HCT116 (cell line): ENCODE results near the gene F2RL1. TPM values are rescaled to one million over a fixed set of nuclear protein-coding genes. Genes with fewer than 3 reads are reported as not detected.

Source experiments
- ATAC-seq: fragments of 200-7000 bp; cut with Tn5 transposase; 2 replicates; pipeline ENCODE4 v1.9.1; 2020; ENCODE audit warnings: mild to moderate bottlenecking, moderate library complexity
- BruUV-seq: library from RNA; stranded (reverse); fragments of 400-500 nt; replicated peaks from 2 replicates; lab custom pipeline; 2021; lab: Mats Ljungman, UMichigan
- CTCF ChIA-PET: fragments of 300-600 bp; sonication (Branson Sonifier 250); formaldehyde crosslinking; loops from one replicate; lab custom pipeline; 2021; ENCODE audit warnings: antibody characterized with exemption; lab: Charles Lee
- POLR2A ChIA-PET: fragments of 300-600, 350-600 bp; sonication (Branson Sonifier 250); formaldehyde crosslinking; loops from one replicate; lab custom pipeline; 2021; ENCODE audit warnings: antibody characterized with exemption; lab: Charles Lee
- RAD21 ChIA-PET, 2 experiments: fragments of 300-600 bp; sonication (Branson Sonifier 250); formaldehyde crosslinking; loops; one replicate each; lab custom pipeline; 2023; ENCODE audit warnings: low total read pairs in 2 of 2; ENCODE audit not compliant: uncharacterized antibody in 2 of 2, unreplicated experiment in 2 of 2, low non-redundant PET in 1 of 2; lab: Charles Lee
- DNase-seq: peaks from one replicate; pipeline ENCODE4 v3.0.0-alpha.2; 2010; ENCODE audit warnings: low read depth, low spot score
- H2AFZ ChIP-seq: fragments of 200-600 bp; shearing (Covaris generic), sonication (generic); 2 replicates; pipeline ENCODE4 v1.6.1; 2017; ENCODE audit warnings: low read depth, mixed run types, mixed read lengths, antibody characterized with exemption, low read length; ENCODE audit not compliant: poor library complexity, severe bottlenecking
- H3K27ac ChIP-seq: 2 replicates; pipeline ENCODE4 v1.5.1; 2012; ENCODE audit warnings: low read depth, low read length
- H3K27me3 ChIP-seq: fragments of 200-600 bp; sonication (generic); 2 replicates; pipeline ENCODE4 v1.6.1; 2016; ENCODE audit warnings: mixed run types, low read length, mixed read lengths; ENCODE audit not compliant: insufficient read depth
- H3K36me3 ChIP-seq, 2 experiments: fragments of 200-500 bp in 1 of 2; fragments of 200-600 bp in 1 of 2; sonication (Bioruptor generic) in 1 of 2; sonication (generic) in 1 of 2; 2 replicates each; pipeline versions ENCODE4 v1.5.1 to v1.6.1; 2014 to 2016; ENCODE audit warnings: low read length in 2 of 2, inconsistent platforms in 1 of 2, mixed read lengths in 1 of 2, mixed run types in 1 of 2; ENCODE audit not compliant: insufficient read depth in 2 of 2, control insufficient read depth in 1 of 2
- H3K4me1 ChIP-seq, 2 experiments: fragments of 200-600 bp in 1 of 2; sonication (generic) in 1 of 2; 2 replicates each; pipeline versions ENCODE4 v1.5.1 to v1.6.1; 2012 to 2017; ENCODE audit warnings: low read length in 2 of 2, inconsistent platforms in 1 of 2, mild to moderate bottlenecking in 1 of 2, mixed read lengths in 1 of 2, mixed run types in 1 of 2, moderate library complexity in 1 of 2; ENCODE audit not compliant: insufficient read depth in 2 of 2, control insufficient read depth in 1 of 2
- H3K4me2 ChIP-seq: fragments of 200-600 bp; sonication (generic); 2 replicates; pipeline ENCODE4 v1.6.1; 2017; ENCODE audit warnings: mixed run types, low read length, mixed read lengths
- H3K4me3 ChIP-seq, 2 experiments: fragments of 200-600 bp in 1 of 2; sonication (generic) in 1 of 2; replicated peaks in 1 of 2; 2 replicates each; pipeline ENCODE4 v1.5.1; 2011 to 2016; ENCODE audit warnings: low read length in 2 of 2, control low read depth in 1 of 2, low read depth in 1 of 2, mild to moderate bottlenecking in 1 of 2, mixed read lengths in 1 of 2, mixed run types in 1 of 2
- H3K79me2 ChIP-seq: fragments of 200-600 bp; sonication (generic); 2 replicates; pipeline ENCODE4 v1.6.1; 2017; ENCODE audit warnings: mild to moderate bottlenecking, mixed run types, low read length, moderate library complexity, mixed read lengths; ENCODE audit not compliant: insufficient read depth
- H3K9ac ChIP-seq: fragments of 200-600 bp; sonication (generic); 2 replicates; pipeline ENCODE4 v1.6.1; 2016; ENCODE audit warnings: low read length, mixed read lengths
- H3K9me2 ChIP-seq: fragments of 200-600 bp; sonication (generic), shearing (Covaris generic); 2 replicates; pipeline ENCODE4 v1.6.1; 2017; ENCODE audit warnings: mixed run types, mild to moderate bottlenecking, moderate library complexity; ENCODE audit not compliant: insufficient read depth
- H3K9me3 ChIP-seq, 2 experiments: fragments of 200-500 bp in 1 of 2; fragments of 200-600 bp in 1 of 2; sonication (Bioruptor generic) in 1 of 2; sonication (generic) in 1 of 2; 2 replicates each; pipeline ENCODE4 v1.6.1; 2014 to 2017; ENCODE audit warnings: low read length in 2 of 2, mixed read lengths in 2 of 2, inconsistent platforms in 1 of 2, low read depth in 1 of 2, mild to moderate bottlenecking in 1 of 2, mixed run types in 1 of 2, moderate library complexity in 1 of 2; ENCODE audit not compliant: control insufficient read depth in 1 of 2, insufficient read depth in 1 of 2
- H4K20me1 ChIP-seq: fragments of 200-600 bp; sonication (generic), shearing (Covaris generic); 2 replicates; pipeline ENCODE4 v1.6.1; 2017; ENCODE audit warnings: mixed run types, mild to moderate bottlenecking, moderate library complexity; ENCODE audit not compliant: insufficient read depth
- JUND ChIP-seq: IDR thresholded peaks from 2 replicates; pipeline ENCODE4 v1.6.1; 2012
- RAD21 ChIP-seq: IDR thresholded peaks from 2 replicates; pipeline ENCODE4 v1.6.1; 2012; ENCODE audit warnings: low read depth, mild to moderate bottlenecking
- SIN3A ChIP-seq: IDR thresholded peaks from 2 replicates; pipeline ENCODE4 v1.6.1; 2012; ENCODE audit warnings: low read depth
- ZFX ChIP-seq: fragments of 450-650 bp; IDR thresholded peaks from 2 replicates; pipeline ENCODE4 v1.6.1; 2017
- ZNF274 ChIP-seq: fragments of 200-500 bp; sonication (Bioruptor generic); IDR thresholded peaks from 2 replicates; pipeline ENCODE4 v1.6.1; 2014; ENCODE audit warnings: mild to moderate bottlenecking, low read depth, low read length, inconsistent platforms
- intact Hi-C: fragments of 100-400 bp; cut with micrococcal nuclease; formaldehyde crosslinking; loops from 2 replicates; pipeline ENCODE4 v1.10.0; 2022
- total RNA-seq: library from RNA; stranded (reverse); gene quantifications from one replicate; pipeline ENCODE4 v1.2.1, GENCODE V29; 2021; ENCODE audit not compliant: unreplicated experiment

The F2RL1 gene
- total RNA-seq, 1 experiment from 2014 or later, result 119 TPM

GRCh38 chr5:76819851-76820525, 1.2 kb downstream of the F2RL1 start:
- Histone ChIP-seq H3K9me3 (no peaks in the 10 kb centered on the region), H3K27ac (peak overlapping the region; percentile 91), H3K79me2 (peaks cover 62% of the 10 kb centered on the region), H3K9ac (peak overlapping the region; percentile 98), H3K4me3 (peak overlapping the region; percentile 98 to 99), H3K27me3 (no peaks in the 10 kb centered on the region), H3K4me1 (peaks cover 49 to 79% of the 10 kb centered on the region in 2 experiments), H2AFZ (no peak overlapping the region), H3K36me3 (peaks cover 0 to 9% of the 10 kb centered on the region in 2 experiments; a peak in 1 of 4 replicates), H3K4me2 (peak overlapping the region; percentile 89), H4K20me1 (no peaks in the 10 kb centered on the region; the same call in 1 of the 2 replicates), H3K9me2 (no peaks in the 10 kb centered on the region)
- DNase-seq (no peak), ATAC-seq (no peak)
- ChIA-PET RAD21 (no interaction called here), CTCF (interaction anchor here (1.1 to 2.0 kb wide), 2 partner anchors 10 to 13 kb away, joined by 3 to 10 read pairs; no protein-coding TSS in a partner anchor), POLR2A (interaction anchor here (0.6 to 7.6 kb wide), 5 partner anchors 11 to 45 kb away, joined by 4 to 68 read pairs (median 7); no protein-coding TSS in a partner anchor)
- TF ChIP-seq RAD21 (no peak), SIN3A (no peak), ZFX (peak; percentile 79)
- BruUV-seq, result no TSS peak
- intact Hi-C loops, result no loop called here

DNA sequence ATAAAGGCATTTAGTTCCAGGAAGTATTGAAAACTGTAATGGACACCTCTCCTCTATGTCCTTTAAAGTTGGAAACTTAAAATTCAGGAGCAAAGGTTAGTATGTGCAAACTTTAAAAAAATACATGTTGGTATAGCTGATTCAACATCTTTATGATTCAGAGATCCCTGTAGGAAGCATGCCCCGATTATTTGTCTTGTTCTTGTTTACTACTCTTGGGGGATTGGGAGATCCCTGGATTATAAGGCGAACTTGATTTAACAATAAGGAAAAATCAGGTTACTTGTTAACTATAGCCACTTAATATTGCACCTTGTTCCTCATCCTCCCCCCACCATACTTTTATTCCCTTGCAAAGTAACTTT, 1.7 kb downstream of the F2RL1 start:
- ATAC-seq (no peak), DNase-seq (no peak)
- Histone ChIP-seq H3K9ac (peak overlapping the region; percentile 98), H3K79me2 (peaks cover 67% of the 10 kb centered on the region), H3K27me3 (no peaks in the 10 kb centered on the region), H3K9me3 (no peaks in the 10 kb centered on the region), H2AFZ (no peak overlapping the region), H3K4me1 (peaks cover 51 to 79% of the 10 kb centered on the region in 2 experiments), H3K27ac (peak overlapping the region; percentile 91), H3K4me2 (peak overlapping the region; percentile 89), H3K4me3 (peak overlapping the region; percentile 98 to 99), H3K9me2 (no peaks in the 10 kb centered on the region), H3K36me3 (peaks cover 0 to 9% of the 10 kb centered on the region in 2 experiments; a peak in 1 of 4 replicates), H4K20me1 (no peaks in the 10 kb centered on the region; the same call in 1 of the 2 replicates)
- ChIA-PET CTCF (interaction anchor here (1.1 kb wide), 1 partner anchor 10 kb away, joined by 3 read pairs; no protein-coding TSS in a partner anchor), POLR2A (interaction anchor here (0.6 to 7.6 kb wide), 4 partner anchors 11 to 45 kb away, joined by 4 to 68 read pairs (median 6); no protein-coding TSS in a partner anchor), RAD21 (no interaction called here)
- TF ChIP-seq ZFX, result no peak
- TF ChIP-seq ZNF274, result no peak
- TF ChIP-seq JUND, result no peak
- BruUV-seq, result no TSS peak
- intact Hi-C loops, result no loop called here
